GM19395 (cell line): ENCODE results near the gene WDFY2.
"Not testable (repeated sequence)": the region's sequence is repeated elsewhere in the genome, so short reads cannot be mapped to it uniquely, and the experiment has no call there.

Experiments used
- ATAC-seq: cut with Tn5 transposase; IDR thresholded peaks from one replicate; pipeline ENCODE4 v1.9.1; 2021; ENCODE audit warnings: mild to moderate bottlenecking, moderate library complexity; ENCODE audit not compliant: unreplicated experiment

WDFY2 gene, protein sequence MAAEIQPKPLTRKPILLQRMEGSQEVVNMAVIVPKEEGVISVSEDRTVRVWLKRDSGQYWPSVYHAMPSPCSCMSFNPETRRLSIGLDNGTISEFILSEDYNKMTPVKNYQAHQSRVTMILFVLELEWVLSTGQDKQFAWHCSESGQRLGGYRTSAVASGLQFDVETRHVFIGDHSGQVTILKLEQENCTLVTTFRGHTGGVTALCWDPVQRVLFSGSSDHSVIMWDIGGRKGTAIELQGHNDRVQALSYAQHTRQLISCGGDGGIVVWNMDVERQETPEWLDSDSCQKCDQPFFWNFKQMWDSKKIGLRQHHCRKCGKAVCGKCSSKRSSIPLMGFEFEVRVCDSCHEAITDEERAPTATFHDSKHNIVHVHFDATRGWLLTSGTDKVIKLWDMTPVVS

DNA sequence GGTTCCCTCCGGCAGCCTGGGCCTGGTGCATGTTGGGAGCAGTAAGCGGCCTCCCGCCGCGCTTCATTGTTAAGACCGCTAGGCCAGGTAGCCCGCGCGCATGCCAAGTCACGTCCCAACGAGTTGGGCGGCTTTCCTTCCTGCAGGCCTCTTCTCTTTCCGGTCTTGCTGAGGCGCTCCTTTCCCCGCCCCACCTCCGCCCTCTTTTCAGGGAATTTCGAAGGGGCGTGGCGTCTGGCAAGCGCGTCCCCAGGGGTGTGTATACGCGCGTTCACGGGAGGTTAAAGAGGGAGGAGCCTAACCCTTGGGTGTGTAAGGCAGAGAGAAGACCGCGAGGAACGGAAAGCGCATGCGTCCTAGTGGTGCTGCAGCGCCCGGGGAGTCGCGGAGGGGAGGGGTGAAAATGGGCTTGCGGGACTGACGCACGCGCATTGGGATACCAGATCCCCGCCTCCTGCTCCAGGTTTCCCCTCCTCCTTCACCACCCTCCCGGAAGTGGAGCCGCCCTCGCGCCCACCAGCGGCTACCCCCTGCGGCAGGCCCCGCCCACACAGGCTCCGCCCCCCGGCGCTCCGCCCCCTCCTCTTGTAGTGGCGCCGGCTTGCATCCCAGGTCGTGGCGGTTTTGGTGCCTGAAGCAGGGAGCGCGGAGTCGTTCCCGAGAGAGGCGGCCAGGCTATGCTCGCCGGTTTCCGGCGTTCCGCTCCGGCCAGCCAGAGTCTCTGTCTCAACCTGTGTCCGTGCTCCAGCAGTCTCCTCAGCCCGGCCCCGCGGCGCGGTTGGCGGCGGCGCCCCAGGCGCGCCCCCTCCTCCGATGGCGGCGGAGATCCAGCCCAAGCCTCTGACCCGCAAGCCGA lies at the start of gene WDFY2:
Gene WDFY2 (plus strand): TSS at position 588 of the 856 bp plus-strand sequence. CDS start 226 bp downstream, at position 814.
- ATAC-seq: peak; percentile 82

DNA sequence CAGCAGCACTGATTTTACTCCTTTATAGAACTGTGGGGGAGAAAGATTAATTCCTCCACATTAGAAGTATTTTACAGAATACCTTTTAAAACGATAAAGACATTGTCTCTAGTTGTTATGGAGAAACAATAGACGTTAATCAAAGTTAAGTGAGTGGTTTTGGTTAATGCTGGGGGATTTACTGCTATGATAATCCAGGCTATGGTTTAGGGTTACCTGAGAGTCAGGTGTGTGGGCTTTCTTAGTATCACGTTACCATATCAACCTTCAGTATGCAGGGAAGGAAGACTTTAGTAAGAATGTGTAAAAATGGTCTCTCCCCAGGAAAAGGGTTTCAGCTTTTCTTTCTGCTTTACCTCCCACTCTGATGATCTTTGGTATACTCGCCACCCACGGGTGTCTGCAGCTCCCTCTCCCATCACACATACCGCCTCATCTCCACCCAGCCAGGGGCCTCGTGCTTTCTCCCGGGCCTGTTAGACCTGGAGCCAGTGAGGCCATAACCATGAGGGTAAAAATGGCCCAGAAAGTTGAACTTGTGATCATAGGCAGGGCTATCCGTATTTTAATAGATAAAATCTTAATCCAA lies 45.6 kb upstream of the WDFY2 start:
- ATAC-seq: no peak

DNA sequence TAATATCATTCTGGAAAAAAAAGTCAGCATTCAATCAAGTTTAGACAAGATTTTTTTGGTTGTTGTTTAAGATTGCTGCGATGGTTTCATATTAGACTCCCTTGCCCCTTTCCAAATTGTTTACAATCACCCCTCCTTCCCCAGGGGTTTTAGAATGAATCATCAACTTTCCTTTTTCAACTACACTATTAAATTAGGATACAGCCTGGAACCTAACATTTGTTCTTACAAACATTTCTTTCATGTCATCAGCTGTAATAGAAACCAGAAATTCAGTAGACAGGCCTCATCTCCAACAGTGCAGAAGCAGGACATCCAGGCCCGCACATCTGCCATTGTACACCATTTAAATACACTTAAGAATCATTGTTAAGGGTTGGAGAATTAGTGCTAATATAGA lies 44.4 kb upstream of the WDFY2 start:
- no peak for ATAC-seq

DNA sequence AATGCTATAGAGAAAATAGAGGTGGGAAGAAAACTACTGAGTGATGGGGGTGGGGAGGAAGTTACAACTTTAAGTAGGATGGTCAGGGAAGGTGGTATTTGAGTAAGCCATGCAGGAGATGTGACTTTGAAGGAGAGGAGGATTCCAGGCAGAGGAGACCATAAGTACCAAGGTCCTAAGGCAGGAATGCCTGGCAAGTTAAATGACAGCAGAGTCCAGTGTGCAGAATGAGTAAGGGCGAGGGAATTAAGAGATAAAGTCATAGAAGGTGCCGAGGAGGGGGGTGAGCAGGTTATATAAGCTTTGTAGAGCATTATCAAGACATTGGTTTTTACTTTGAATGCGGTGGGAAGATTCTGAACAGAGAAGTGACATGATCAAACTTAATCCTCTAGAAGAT lies 43.2 kb upstream of the WDFY2 start:
- no peak for ATAC-seq

DNA sequence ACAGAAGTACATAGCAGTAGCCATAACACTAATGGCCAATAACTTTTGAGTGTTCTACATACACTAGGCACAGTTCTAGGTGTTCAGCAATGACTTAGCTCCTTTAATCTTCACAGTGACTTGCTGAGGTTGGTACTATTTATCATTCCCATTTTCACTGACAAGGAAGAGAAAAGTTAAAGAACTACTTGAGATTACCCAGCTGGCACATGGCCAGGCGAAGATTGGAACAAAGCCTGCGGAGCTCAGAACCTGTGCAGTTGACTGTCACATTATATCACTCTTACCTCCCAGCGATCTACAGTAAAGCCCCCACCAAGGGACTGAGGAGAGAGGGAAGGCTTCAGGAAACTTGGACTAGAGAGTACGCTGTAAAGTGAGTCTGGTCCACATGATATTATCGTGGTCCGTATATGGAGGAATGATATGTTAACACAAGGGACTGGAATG lies 42.4 kb upstream of the WDFY2 start:
- no peak for ATAC-seq

DNA sequence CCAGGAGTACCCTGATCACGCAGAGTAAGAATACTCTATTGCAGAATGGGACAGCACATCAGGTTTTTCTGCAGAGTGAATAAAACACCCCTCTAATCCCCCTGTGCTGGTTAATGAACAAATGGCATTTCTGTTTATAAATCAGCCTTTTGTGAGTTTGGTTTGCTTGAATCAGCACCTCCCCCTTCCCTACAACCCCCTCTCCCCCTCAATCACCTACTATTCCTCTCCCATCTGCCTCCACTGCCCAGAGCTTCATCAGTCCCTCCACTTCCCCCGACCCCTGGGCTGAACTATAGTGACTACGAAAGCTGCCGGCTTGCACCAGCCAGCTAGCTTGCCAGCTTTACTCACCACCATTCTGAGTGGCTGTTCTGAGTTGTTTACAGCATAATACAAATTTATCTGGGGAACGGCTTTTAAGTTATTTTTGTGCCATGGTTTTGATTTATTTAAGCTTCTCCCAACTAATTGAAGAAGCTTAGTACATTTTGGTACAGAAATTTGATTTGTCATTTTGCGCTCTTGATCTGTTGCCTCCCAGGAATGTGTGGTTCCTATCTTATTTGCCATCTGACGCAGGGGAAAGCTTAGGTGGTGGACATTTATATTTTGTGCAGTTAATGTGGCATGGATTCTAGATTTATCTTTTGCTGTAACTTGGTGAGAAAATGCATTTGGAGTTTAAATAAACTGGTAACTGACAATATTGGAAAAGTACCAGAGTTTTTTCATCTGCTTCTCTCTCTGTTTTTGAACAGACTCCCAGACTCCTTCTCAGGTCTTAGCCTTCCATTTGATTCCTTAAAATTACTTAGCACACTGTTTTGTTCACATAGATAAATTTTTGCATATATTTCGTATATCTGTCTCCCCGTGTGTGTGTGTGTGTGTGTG lies 41.7 kb upstream of the WDFY2 start:
- ATAC-seq: no peak

DNA sequence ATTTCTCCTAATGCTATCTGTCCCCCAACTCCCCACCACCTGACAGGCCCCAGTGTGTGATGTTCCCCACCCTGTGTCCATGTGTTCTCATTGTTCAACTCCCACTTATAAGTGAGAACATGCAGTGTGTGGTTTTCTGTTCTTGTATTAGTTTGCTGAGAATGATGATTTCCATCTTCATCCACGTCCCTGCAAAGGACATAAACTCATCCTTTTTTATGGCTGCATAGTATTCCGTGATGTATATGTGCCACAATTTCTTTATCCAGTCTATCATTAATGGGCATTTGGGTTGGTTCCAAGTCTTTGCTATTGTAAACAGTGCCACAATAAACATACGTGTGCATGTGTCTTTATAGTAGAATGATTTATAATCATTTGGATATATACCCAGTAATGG lies 38.8 kb upstream of the WDFY2 start:
- ATAC-seq: not testable (repeated sequence)

DNA sequence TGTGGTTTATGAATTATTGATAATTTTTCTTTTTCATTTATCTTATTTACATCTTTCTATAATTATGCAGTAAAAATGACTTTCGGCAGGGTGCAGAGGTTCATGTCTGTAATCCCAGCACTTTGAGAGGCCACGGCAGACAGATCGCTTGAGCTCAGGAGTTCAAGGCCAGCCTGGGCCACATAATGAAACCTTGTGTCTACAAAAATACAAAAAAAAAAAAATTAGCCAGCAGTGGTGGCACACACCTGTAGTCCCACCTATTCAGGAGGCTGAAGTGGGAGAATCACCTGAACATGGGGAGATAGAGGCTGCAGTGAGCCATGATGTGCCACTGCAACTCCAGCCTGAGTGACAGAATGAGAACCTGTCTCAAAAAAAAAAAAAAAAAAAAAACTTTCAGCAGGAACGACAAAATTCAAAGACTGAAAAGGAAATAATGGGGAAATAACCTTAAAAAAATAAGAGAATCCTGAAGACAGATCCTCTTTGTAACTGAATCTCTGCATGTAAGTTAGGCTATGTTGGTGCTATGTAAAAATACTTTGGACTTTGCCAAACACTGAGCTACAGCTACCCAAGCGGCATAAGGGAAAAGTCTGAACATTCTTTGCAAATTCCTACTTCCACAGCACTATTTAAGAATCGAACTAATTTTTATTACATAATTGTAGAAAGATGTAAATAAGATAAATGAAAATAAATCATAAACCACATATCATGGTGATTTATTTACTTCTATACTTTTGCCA lies 36.7 kb upstream of the WDFY2 start:
- no peak for ATAC-seq

DNA sequence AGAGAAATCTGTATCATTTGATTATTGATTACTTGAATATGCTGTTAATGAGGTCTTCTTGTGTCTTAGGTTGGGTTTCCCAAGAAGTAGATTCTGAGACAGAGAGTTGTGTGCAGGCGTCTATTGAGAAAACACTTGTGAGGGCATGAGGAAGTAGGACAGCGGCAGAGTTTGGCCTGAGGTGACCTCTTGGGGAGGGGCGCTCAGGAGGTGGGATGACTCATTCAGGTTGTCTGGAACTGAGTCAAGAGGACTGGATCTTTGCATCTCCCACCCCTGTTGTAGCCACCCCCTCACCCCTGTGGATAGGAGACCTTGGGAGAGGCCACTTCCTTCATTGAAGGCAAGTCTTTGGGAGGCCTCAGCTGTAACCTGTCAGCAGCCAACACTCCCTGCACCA lies 35.2 kb upstream of the WDFY2 start:
- peak; percentile 93 for ATAC-seq

DNA sequence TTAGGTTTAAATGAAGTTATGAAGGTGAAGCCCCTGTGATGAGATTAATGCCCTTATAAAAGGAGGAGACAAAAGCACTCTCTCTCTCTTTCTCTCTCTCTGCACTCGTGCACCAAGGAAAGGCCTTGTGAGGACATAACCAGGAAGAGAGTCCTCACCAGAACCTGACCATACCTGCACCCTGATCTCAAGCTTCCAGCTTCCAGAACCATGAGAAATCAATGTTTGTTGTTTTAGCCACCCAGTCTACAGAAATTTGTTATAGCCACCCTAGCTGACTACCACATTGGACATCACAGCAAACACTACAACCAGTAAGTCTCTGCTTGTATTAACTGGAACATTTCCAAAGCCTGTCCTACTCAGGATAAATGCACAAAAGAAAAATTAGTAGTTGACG lies 34.7 kb upstream of the WDFY2 start:
- no peak for ATAC-seq

DNA sequence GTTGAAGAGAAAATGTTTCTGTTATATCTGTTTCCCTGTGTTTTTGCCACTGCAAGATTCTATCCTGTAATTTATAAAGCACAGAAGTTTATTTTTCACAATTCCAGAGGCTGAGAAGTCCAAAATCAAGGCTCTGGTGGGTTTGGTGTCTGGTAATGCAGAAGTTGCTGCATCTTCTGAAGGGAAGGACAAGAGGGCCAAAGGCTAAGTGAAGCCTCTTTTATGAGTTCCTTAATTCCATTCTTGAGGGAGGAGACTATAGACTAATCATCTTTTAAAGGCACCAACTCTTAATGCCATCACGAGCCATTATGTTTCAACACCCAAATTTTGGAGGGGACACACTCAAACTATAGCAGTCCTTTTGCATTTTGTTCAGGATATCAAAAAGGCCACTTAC lies 34.1 kb upstream of the WDFY2 start:
- ATAC-seq: no peak

DNA sequence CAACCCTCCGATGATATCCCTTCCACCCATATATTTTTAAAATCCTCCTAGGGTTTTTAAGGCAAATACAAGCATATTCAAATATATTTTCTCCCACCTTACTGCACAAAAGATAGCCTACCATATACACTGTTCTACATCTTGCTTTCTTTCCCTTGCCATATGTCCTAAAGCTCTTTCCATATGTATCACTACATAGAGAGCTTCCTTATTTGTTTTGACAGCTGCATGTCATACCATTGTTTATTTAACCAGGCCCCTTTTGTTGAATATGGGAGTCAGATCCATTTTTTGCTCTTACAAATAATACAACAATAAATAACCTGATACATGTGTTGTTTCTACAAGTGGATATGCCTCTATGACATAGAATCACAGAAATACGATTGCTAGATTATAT lies 32.8 kb upstream of the WDFY2 start:
- no peak for ATAC-seq

DNA sequence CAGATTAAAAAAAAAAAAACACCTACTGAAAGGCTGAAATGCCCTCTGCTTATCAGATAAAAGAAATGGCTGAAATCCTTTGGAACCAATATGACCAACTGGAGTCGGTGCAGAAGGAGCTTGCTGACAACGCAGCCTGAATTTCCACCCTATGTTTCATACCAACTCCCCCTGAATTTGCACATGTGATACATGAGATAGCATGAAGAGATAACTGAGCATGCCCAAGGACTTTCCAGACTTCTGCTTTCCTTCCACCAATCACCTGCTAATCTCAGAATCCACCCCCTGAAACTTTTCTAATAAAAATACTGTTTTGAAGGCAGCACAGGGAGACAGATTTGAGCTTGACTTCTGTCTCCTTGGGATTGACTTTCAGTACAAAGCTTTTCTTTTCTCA lies 32.2 kb upstream of the WDFY2 start:
- no peak for ATAC-seq

DNA sequence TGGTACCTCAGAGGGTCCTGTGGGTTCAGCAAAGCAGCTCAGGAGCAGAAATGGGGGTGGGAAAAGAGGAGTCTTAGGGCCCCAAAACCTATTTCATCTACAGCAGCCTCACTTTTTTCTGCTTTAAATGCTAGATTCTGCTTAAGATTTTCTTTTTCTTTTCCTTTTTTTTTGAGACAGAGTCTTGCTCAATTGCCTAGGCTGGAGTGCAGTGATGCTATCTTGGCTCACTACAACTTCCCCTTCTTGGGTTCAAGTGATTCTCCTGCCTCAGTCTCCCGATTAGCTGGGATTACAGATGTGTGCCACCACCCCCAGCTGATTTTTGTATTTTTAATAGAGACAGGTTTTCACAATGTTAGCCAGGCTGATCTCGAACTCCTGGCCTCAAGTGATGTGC lies 30.7 kb upstream of the WDFY2 start:
- no peak for ATAC-seq

DNA sequence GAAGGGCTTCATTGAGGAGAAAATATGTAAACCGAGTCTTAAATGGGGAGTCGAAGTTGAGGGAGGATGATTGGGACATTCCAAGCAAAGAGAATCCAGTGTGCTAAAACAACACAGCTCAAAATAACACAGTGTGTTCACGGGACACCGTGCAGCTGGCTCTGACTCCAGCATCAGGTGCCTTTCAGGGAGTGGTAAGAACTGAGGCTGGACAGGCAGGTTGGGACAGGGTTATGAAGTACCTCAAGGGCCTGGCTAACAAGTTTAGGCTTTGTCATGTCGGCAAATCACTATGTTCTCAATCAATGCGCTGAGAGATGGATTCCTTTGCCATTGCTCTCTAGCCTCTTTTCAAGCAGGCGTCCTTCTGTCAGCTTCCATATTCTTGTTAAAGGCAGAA lies 27.5 kb upstream of the WDFY2 start:
- no peak for ATAC-seq

DNA sequence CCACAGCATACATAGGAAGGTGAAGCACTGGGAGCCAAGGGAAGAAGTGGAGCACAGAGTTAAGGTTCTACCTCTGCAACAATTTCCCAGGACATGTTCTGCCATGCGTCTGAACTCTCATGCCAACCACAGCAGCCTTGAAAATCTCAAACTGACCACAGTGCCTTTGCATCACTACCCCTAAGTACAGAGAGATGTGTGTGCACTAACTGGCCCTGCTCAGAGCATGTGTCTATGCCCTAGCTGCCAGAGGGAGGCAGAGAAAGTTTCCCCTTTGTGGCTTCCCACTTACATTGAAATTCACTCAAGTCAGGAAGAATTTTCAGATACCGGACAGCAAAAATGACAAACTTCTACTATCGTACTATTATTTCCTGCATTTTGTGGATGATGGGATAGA lies 26.8 kb upstream of the WDFY2 start:
- ATAC-seq: no peak

DNA sequence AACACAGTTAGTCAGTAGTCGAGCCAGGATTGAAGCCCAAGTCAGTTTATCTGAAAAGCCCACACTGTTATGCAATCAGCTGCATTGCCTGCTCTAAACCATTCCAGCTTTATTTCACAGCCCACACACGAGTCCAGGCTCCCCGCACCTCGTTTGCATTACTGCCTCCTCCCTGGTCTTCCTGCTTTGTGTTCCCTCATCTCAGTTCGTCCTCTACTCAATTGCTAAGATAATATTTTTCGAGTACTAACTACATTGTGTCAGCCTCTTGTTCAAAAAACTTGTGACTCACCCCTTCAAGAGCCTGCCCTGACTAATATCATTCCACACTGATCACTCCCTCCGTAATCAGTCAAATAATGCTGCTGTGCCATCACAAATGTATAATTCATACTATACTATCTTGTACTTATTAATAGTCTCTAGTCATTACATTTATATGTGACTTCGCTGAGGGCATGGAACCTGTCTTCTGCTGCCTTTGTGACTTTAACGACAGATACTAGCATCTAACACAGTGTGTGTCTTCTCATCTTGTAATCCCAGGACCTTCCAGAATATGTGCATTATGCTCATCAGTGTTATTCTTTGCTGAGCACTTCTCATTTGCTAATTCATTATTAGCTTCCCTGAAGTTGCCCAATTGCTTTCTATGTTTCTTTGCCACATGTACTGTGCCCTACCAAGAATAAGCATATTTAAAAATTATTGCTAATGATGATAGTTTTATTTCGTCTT lies 26.2 kb upstream of the WDFY2 start:
- no peak for ATAC-seq

DNA sequence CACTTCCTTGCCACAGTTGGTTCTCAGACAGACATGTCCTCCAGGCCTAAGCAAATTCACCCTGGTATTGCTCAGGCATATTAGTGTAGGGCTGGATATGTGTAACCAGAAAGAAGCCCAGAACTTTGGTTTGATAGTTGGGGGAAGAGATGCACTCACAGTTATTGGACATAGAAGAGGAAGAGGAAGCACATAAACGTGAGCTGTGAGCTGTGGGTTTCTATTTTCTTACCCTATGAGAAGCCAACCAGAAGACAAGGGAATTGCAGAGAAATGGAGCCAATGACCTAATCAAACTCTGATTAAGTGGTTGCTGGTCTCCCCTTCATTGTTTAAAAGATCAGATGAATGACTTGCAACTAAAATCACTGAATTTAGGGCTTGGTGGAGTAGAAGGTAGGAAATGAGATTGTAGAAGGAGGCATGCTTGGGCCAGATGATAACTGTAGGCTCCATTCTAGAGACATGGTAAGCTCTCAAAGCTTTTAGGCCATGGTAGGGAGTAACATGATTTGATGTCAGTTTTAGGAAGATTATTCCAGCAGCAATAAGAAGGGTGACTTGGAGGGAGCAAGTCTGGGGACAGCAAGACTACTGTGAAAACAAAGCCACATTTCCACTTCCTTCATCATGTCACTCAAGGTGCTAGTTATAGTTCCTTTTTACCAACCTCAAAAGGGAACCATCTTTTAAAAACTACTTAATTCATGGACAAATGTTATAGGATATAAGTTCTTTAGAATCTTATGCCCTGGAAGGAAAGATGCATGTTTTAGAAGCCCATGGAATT lies 24.1 kb upstream of the WDFY2 start:
- ATAC-seq: peak; percentile 53
